ENCODE measurements around the gene TP53RK. TPM values are rescaled to one million over a fixed set of nuclear protein-coding genes. Genes with fewer than 3 reads are reported as not detected.

Gene TP53RK
- total and polyA plus RNA-seq, 2 experiments from 2014 or later = 24.2 to 26.0 TPM

- H3K27me3 ChIP-seq (ENCODE audit: insufficient read depth) = no peaks in the 10 kb centered on the region
- H2AFZ ChIP-seq = no peak overlapping the region
- no peak overlapping the region for H3K27ac ChIP-seq (ENCODE audit: low read depth)
- Mint-ChIP-seq H3K4me3 (no peak overlapping the region; the same call in 2 of the 3 replicates), H3K4me1 (peaks cover 22% of the 10 kb centered on the region), H3K36me3 (ENCODE audit: low read depth) (no peaks in the 10 kb centered on the region; the same call in 2 of the 3 replicates), H3K9me3 (peaks cover 6% of the 10 kb centered on the region), H3K27ac (no peak overlapping the region), H3K27me3 (ENCODE audit: insufficient read depth, low read depth, poor library complexity) (no peaks in the 10 kb centered on the region)
- no peak overlapping the region for H3K4me3 ChIP-seq
- H3F3A ChIP-seq (replicated peaks; ENCODE audit: low read depth) = no peaks in the 10 kb centered on the region
- H3K36me3 ChIP-seq (ENCODE audit: insufficient read depth) = no peaks in the 10 kb centered on the region
- peak; percentile 82 for DNase-seq (ENCODE audit: low spot score)
- ATAC-seq = peak; percentile 84
- H3K4me1 ChIP-seq (ENCODE audit: insufficient read depth) = peaks cover 15% of the 10 kb centered on the region
- H4K20me1 ChIP-seq (replicated peaks; ENCODE audit: insufficient read depth) = no peaks in the 10 kb centered on the region
- no peaks in the 10 kb centered on the region for H3K79me2 ChIP-seq (replicated peaks; ENCODE audit: insufficient read depth)
- TF ChIP-seq, protein P1, sequence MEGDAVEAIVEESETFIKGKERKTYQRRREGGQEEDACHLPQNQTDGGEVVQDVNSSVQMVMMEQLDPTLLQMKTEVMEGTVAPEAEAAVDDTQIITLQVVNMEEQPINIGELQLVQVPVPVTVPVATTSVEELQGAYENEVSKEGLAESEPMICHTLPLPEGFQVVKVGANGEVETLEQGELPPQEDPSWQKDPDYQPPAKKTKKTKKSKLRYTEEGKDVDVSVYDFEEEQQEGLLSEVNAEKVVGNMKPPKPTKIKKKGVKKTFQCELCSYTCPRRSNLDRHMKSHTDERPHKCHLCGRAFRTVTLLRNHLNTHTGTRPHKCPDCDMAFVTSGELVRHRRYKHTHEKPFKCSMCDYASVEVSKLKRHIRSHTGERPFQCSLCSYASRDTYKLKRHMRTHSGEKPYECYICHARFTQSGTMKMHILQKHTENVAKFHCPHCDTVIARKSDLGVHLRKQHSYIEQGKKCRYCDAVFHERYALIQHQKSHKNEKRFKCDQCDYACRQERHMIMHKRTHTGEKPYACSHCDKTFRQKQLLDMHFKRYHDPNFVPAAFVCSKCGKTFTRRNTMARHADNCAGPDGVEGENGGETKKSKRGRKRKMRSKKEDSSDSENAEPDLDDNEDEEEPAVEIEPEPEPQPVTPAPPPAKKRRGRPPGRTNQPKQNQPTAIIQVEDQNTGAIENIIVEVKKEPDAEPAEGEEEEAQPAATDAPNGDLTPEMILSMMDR (conservative IDR thresholded peaks at IDR 0.05; ENCODE audit: low read depth in 2 of 2) = peak; percentile 89 to 94
- TF ChIP-seq ZNF331 (CRISPR knock-in tag; IDR thresholded peaks at IDR 0.05; ENCODE audit: low read depth) = no peak
- no peak for TF ChIP-seq EZH2 (IDR thresholded peaks at IDR 0.05; ENCODE audit: low read depth, unreplicated experiment)
- no peak overlapping the region for H3K4me2 ChIP-seq
- H3K9me2 ChIP-seq (ENCODE audit: insufficient read depth) = no peaks in the 10 kb centered on the region
These were observed 10.6 kb upstream of the TP53RK start for GRCh38 chr20:46699651-46700359.

DNA sequence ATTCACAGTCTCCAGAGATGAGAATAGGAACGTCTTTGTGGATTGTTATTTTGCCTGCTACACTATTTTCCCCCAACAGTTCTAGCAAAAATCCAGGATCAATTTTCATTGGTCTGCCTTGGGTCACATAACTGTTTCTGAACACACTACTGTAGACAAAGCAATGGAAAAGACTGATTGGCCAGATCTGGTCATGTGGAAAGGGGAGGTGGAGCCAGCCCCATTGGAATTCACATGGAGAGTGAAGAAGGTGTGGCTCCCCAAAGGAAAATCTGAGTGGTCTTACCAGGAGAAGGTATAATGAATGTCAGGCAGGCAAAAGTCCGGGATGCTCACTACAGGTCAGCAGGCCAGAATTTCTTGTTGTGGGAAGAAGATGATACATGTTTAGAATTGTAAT lies 9.5 kb upstream of the TP53RK start:
- Histone ChIP-seq H3K36me3 (ENCODE audit: insufficient read depth) (no peaks in the 10 kb centered on the region), H3K27me3 (ENCODE audit: insufficient read depth) (no peaks in the 10 kb centered on the region), H3K79me2 (replicated peaks; ENCODE audit: insufficient read depth) (no peaks in the 10 kb centered on the region), H3K4me2 (no peak overlapping the region), H4K20me1 (replicated peaks; ENCODE audit: insufficient read depth) (no peaks in the 10 kb centered on the region), H3K27ac (ENCODE audit: low read depth) (no peak overlapping the region), H3K9me2 (ENCODE audit: insufficient read depth) (no peaks in the 10 kb centered on the region), H3F3A (replicated peaks; ENCODE audit: low read depth) (no peaks in the 10 kb centered on the region), H3K4me1 (ENCODE audit: insufficient read depth) (peaks cover 9% of the 10 kb centered on the region), H2AFZ (no peak overlapping the region), H3K4me3 (no peak overlapping the region)
- Mint-ChIP-seq H3K4me3 (no peak overlapping the region), H3K4me1 (peaks cover 20% of the 10 kb centered on the region), H3K27ac (no peak overlapping the region), H3K9me3 (peaks cover 3% of the 10 kb centered on the region), H3K36me3 (ENCODE audit: low read depth) (no peaks in the 10 kb centered on the region; the same call in 2 of the 3 replicates), H3K27me3 (ENCODE audit: insufficient read depth, low read depth, poor library complexity) (peaks cover 2% of the 10 kb centered on the region)
- peak; percentile 18; the same call in 1 of the 3 replicates for ATAC-seq
- peak; percentile 52 for DNase-seq (ENCODE audit: low spot score)
- TF ChIP-seq POLR2AphosphoS5 (IDR thresholded peaks at IDR 0.05; ENCODE audit: low read depth) (no peak), NANOG (IDR thresholded peaks at IDR 0.05; ENCODE audit: borderline replicate concordance) (no peak), REST (IDR thresholded peaks at IDR 0.05; ENCODE audit: unreplicated experiment) (no peak), ZNF114 (CRISPR knock-in tag; IDR thresholded peaks at IDR 0.05) (no peak), EZH2phosphoT487 (IDR thresholded peaks at IDR 0.05; ENCODE audit: unreplicated experiment) (no peak), CREB1 (CRISPR knock-in tag; IDR thresholded peaks at IDR 0.05; ENCODE audit: low read depth) (no peak)
- TF ChIP-seq, protein P1 (conservative IDR thresholded peaks at IDR 0.05; ENCODE audit: low read depth in 2 of 2) = no peak
- TF ChIP-seq, protein P2, sequence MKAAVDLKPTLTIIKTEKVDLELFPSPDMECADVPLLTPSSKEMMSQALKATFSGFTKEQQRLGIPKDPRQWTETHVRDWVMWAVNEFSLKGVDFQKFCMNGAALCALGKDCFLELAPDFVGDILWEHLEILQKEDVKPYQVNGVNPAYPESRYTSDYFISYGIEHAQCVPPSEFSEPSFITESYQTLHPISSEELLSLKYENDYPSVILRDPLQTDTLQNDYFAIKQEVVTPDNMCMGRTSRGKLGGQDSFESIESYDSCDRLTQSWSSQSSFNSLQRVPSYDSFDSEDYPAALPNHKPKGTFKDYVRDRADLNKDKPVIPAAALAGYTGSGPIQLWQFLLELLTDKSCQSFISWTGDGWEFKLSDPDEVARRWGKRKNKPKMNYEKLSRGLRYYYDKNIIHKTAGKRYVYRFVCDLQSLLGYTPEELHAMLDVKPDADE (IDR thresholded peaks at IDR 0.05) = no peak
